H9 (cell line): ENCODE measurements around the gene DPP10. TPM values are rescaled to one million over a fixed set of nuclear protein-coding genes. Genes with fewer than 3 reads are reported as not detected.

ENCODE experiments used
- DNase-seq: peaks from one replicate; pipeline ENCODE4 v3.0.0-alpha.2; 2017
- H2AFZ ChIP-seq: one replicate; pipeline ENCODE4 v1.6.1; 2013; ENCODE audit warnings: mild to moderate bottlenecking, low read length, control low read depth, moderate library complexity
- H2AK5ac ChIP-seq: 2 replicates; pipeline ENCODE4 v1.6.1; 2013; ENCODE audit warnings: low read length, control low read depth, mixed read lengths; ENCODE audit not compliant: insufficient read length
- H2BK120ac ChIP-seq: one replicate; pipeline ENCODE4 v1.6.1; 2013; ENCODE audit warnings: low read depth, mild to moderate bottlenecking, low read length, control low read depth, inconsistent platforms; ENCODE audit not compliant: poor library complexity, severe bottlenecking
- H2BK12ac ChIP-seq: 2 replicates; pipeline ENCODE4 v1.6.1; 2013; ENCODE audit warnings: low read length, control low read depth, mixed read lengths, low read depth; ENCODE audit not compliant: insufficient read length
- H2BK15ac ChIP-seq: 2 replicates; pipeline ENCODE4 v1.6.1; 2013; ENCODE audit warnings: low read depth, low read length, control low read depth
- H2BK20ac ChIP-seq: one replicate; pipeline ENCODE4 v1.6.1; 2013; ENCODE audit warnings: low read depth, mild to moderate bottlenecking, low read length, control low read depth, inconsistent platforms; ENCODE audit not compliant: poor library complexity, severe bottlenecking
- H2BK5ac ChIP-seq: 2 replicates; pipeline ENCODE4 v1.6.1; 2013; ENCODE audit warnings: low read length, control low read depth, mixed read lengths; ENCODE audit not compliant: insufficient read length
- H3K14ac ChIP-seq: 2 replicates; pipeline ENCODE4 v1.6.1; 2013; ENCODE audit warnings: low read length, control low read depth; ENCODE audit not compliant: insufficient read depth
- H3K18ac ChIP-seq: 2 replicates; pipeline ENCODE4 v1.6.1; 2013; ENCODE audit warnings: low read depth, mild to moderate bottlenecking, mixed read lengths, low read length, control low read depth; ENCODE audit not compliant: insufficient read length
- H3K23ac ChIP-seq: 2 replicates; pipeline ENCODE4 v1.6.1; 2013; ENCODE audit warnings: low read length, control low read depth, mixed read lengths, low read depth; ENCODE audit not compliant: insufficient read length
- H3K23me2 ChIP-seq: 2 replicates; pipeline ENCODE4 v1.6.1; 2013; ENCODE audit warnings: low read depth, mild to moderate bottlenecking, mixed read lengths, low read length, control low read depth; ENCODE audit not compliant: insufficient read length, poor library complexity, severe bottlenecking
- H3K27ac ChIP-seq: 2 replicates; pipeline ENCODE4 v1.5.1; 2013; ENCODE audit warnings: low read length, control low read depth, mixed read lengths, low read depth; ENCODE audit not compliant: insufficient read length
- H3K27me3 ChIP-seq: 2 replicates; pipeline ENCODE4 v1.6.1; 2013; ENCODE audit warnings: low read length, control low read depth, inconsistent platforms; ENCODE audit not compliant: insufficient read depth
- H3K4ac ChIP-seq: 2 replicates; pipeline ENCODE4 v1.6.1; 2013; ENCODE audit warnings: low read depth, mild to moderate bottlenecking, control low read depth, inconsistent platforms, low read length, moderate library complexity
- H3K4me1 ChIP-seq: 2 replicates; pipeline ENCODE4 v1.6.1; 2013; ENCODE audit warnings: low read length, control low read depth, inconsistent platforms; ENCODE audit not compliant: insufficient read depth
- H3K4me2 ChIP-seq: 2 replicates; pipeline ENCODE4 v1.6.1; 2013; ENCODE audit warnings: low read length, control low read depth, mixed read lengths; ENCODE audit not compliant: insufficient read length, insufficient read depth
- H3K56ac ChIP-seq: 2 replicates; pipeline ENCODE4 v1.6.1; 2013; ENCODE audit warnings: low read depth, mild to moderate bottlenecking, mixed read lengths, low read length, control low read depth; ENCODE audit not compliant: insufficient read length
- H3K79me1 ChIP-seq: 2 replicates; pipeline ENCODE4 v1.6.1; 2013; ENCODE audit warnings: low read depth, mild to moderate bottlenecking, moderate library complexity, low read length, control low read depth, inconsistent platforms; ENCODE audit not compliant: insufficient read depth, poor library complexity, severe bottlenecking
- H3K79me2 ChIP-seq: 2 replicates; pipeline ENCODE4 v1.6.1; 2013; ENCODE audit warnings: low read length, control low read depth, inconsistent platforms; ENCODE audit not compliant: insufficient read depth
- H3K9ac ChIP-seq: 2 replicates; pipeline ENCODE4 v1.6.1; 2013; ENCODE audit warnings: low read length, control low read depth, mixed read lengths; ENCODE audit not compliant: insufficient read length; ENCODE audit errors: extremely low read depth
- H3K9me3 ChIP-seq: one replicate; pipeline ENCODE4 v1.6.1; 2013; ENCODE audit warnings: low read depth, low read length, inconsistent platforms; ENCODE audit not compliant: control insufficient read depth
- H3T11ph ChIP-seq: one replicate; pipeline ENCODE4 v1.6.1; 2013; ENCODE audit warnings: mild to moderate bottlenecking, low read length, control low read depth, inconsistent platforms
- H4K20me1 ChIP-seq: one replicate; pipeline ENCODE4 v1.6.1; 2013; ENCODE audit not compliant: control insufficient read depth, insufficient read length, insufficient read depth
- H4K5ac ChIP-seq: 2 replicates; pipeline ENCODE4 v1.6.1; 2013; ENCODE audit warnings: low read depth, mild to moderate bottlenecking, mixed read lengths, low read length, control low read depth; ENCODE audit not compliant: insufficient read length
- H4K8ac ChIP-seq: replicated peaks from 2 replicates; pipeline ENCODE4 v1.6.1; 2013; ENCODE audit warnings: low read length, control low read depth, mixed read lengths, low read depth; ENCODE audit not compliant: insufficient read length
- H4K91ac ChIP-seq: 2 replicates; pipeline ENCODE4 v1.6.1; 2013; ENCODE audit warnings: low read depth, mild to moderate bottlenecking, moderate library complexity, mixed read lengths, low read length, control low read depth; ENCODE audit not compliant: insufficient read length
- H3K27ac Mint-ChIP-seq, 3 experiments: 2 replicates in 2 of 3; 3 replicates in 1 of 3; pipeline ENCODE4 v1.8.0; 2020 to 2021; ENCODE audit warnings: mixed read lengths in 3 of 3, mild to moderate bottlenecking in 1 of 3, moderate library complexity in 1 of 3
- H3K27me3 Mint-ChIP-seq: 2 replicates; pipeline ENCODE4 v1.8.0; 2021; ENCODE audit warnings: low read depth, mild to moderate bottlenecking, moderate library complexity, mixed read lengths
- H3K36me3 Mint-ChIP-seq, 3 experiments: 2 replicates in 2 of 3; 3 replicates in 1 of 3; pipeline ENCODE4 v1.8.0; 2020 to 2021; ENCODE audit warnings: low read depth in 3 of 3, mixed read lengths in 3 of 3; ENCODE audit not compliant: insufficient read depth in 1 of 3
- H3K4me1 Mint-ChIP-seq, 2 experiments: 2 replicates each; pipeline ENCODE4 v1.8.0; 2020; ENCODE audit warnings: mixed read lengths in 2 of 2
- H3K4me3 Mint-ChIP-seq, 2 experiments: 2 replicates in 1 of 2; 3 replicates in 1 of 2; pipeline ENCODE4 v1.8.0; 2020 to 2021; ENCODE audit warnings: mild to moderate bottlenecking in 2 of 2, mixed read lengths in 2 of 2, moderate library complexity in 1 of 2
- H3K9me3 Mint-ChIP-seq, 2 experiments: 2 replicates in 1 of 2; 3 replicates in 1 of 2; pipeline ENCODE4 v1.8.0; 2020; ENCODE audit warnings: mild to moderate bottlenecking in 2 of 2, mixed read lengths in 2 of 2, moderate library complexity in 1 of 2
- WGBS: extraction: QIAGEN DNeasy Blood & Tissue Kit; methylation state at CpG from one replicate; pipeline ENCODE4 v1.1.7; 2013; ENCODE audit warnings: missing lambda C conversion rate, low lambda C conversion rate, mixed read lengths; ENCODE audit not compliant: insufficient read length; ENCODE audit errors: extremely low coverage; 5-methylcytosine and 5-hydroxymethylcytosine counted together
- total RNA-seq: library from RNA; stranded (reverse); gene quantifications from 2 replicates; pipeline ENCODE4 v1.2.1, GENCODE V29; 2021
- TF ChIP-seq, protein P1 (sequence below): fragments of 200-600 bp; sonication (generic); conservative IDR thresholded peaks from 3 replicates; pipeline ENCODE4 v1.8.0; 2021; ENCODE audit warnings: antibody characterized with exemption, mild to moderate bottlenecking

DPP10 gene
- total RNA-seq, 1 experiment from 2014 or later: 11.3 TPM

DNA sequence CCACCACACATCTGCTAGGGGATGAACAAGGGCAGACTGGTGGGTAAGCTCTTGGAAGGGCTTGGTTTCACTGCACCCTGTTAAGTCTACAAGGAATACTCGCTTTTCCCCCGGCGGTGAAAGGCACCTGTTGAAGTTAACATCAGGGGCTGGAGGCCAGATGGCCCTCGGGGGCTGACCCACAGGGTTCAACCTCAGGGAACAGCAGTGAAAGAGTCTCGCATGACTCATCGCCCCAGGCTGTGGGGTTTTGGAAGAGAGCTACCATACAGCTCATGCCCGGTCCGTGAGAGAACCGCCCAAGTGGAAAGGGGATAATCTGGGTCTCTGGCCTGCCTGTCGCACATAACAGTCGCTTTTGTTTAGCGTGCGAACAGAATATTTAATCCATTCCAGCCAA is 748.0 kb downstream of the DPP10 start:
- no peak for DNase-seq
- H3K27me3 ChIP-seq: no peaks in the 10 kb centered on the region
- no peaks in the 10 kb centered on the region for H3K9me3 ChIP-seq
- no peak overlapping the region for H4K5ac ChIP-seq
- no peak overlapping the region for H3K27ac ChIP-seq
- H3T11ph ChIP-seq: no peak overlapping the region
- H2BK120ac ChIP-seq: no peak overlapping the region
- no peak overlapping the region for H4K91ac ChIP-seq
- H2BK12ac ChIP-seq: no peak overlapping the region
- WGBS: no CpG with 5 or more reads among the region's 13 CpGs
- H3K4me2 ChIP-seq: no peak overlapping the region
- no peak overlapping the region for H3K4ac ChIP-seq
- Mint-ChIP-seq H3K27me3 (no peaks in the 10 kb centered on the region), H3K4me1 (no peaks in the 10 kb centered on the region; a peak in 1 of 4 replicates), H3K36me3 (peaks cover 4 to 23% (median 9%) of the 10 kb centered on the region in 3 experiments; a peak in 6 of 7 replicates), H3K27ac (peak overlapping the region in 1 of 3 experiments; percentile 42; a peak in 1 of 7 replicates), H3K4me3 (no peak overlapping the region), H3K9me3 (peaks cover 0 to 5% of the 10 kb centered on the region in 2 experiments; a peak in 2 of 5 replicates)
- H2BK5ac ChIP-seq: no peak overlapping the region
- no peak overlapping the region for H3K23ac ChIP-seq
- H3K18ac ChIP-seq: no peak overlapping the region
- no peak overlapping the region for H2AK5ac ChIP-seq
- H4K8ac ChIP-seq: no peak overlapping the region
- no peaks in the 10 kb centered on the region for H4K20me1 ChIP-seq
- no peak overlapping the region for H3K9ac ChIP-seq
- H2BK15ac ChIP-seq: no peak overlapping the region
- no peak overlapping the region for H2AFZ ChIP-seq
- no peaks in the 10 kb centered on the region for H3K79me1 ChIP-seq
- no peak overlapping the region for H3K14ac ChIP-seq
- H2BK20ac ChIP-seq: no peak overlapping the region
- no peak overlapping the region for H3K56ac ChIP-seq
- TF ChIP-seq, protein P1, sequence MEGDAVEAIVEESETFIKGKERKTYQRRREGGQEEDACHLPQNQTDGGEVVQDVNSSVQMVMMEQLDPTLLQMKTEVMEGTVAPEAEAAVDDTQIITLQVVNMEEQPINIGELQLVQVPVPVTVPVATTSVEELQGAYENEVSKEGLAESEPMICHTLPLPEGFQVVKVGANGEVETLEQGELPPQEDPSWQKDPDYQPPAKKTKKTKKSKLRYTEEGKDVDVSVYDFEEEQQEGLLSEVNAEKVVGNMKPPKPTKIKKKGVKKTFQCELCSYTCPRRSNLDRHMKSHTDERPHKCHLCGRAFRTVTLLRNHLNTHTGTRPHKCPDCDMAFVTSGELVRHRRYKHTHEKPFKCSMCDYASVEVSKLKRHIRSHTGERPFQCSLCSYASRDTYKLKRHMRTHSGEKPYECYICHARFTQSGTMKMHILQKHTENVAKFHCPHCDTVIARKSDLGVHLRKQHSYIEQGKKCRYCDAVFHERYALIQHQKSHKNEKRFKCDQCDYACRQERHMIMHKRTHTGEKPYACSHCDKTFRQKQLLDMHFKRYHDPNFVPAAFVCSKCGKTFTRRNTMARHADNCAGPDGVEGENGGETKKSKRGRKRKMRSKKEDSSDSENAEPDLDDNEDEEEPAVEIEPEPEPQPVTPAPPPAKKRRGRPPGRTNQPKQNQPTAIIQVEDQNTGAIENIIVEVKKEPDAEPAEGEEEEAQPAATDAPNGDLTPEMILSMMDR: no peak
- no peaks in the 10 kb centered on the region for H3K23me2 ChIP-seq
- H3K4me1 ChIP-seq: no peaks in the 10 kb centered on the region
- H3K79me2 ChIP-seq: no peaks in the 10 kb centered on the region
